Parathyroid adenoma (tissue), 2 donors: ENCODE results near the gene KLHL29.

Experiments
- H2AFZ ChIP-seq: fragments of 300-600 bp; sonication (generic); one replicate; pipeline ENCODE4 v1.7.0; 2017; ENCODE audit warnings: antibody characterized with exemption, mild to moderate bottlenecking
- H3K27ac ChIP-seq: fragments of 300-600 bp; sonication (generic); one replicate; pipeline ENCODE4 v1.7.0; 2017
- H3K27me3 ChIP-seq: fragments of 300-600 bp; sonication (generic); one replicate; pipeline ENCODE4 v1.7.0; 2017; ENCODE audit warnings: low read length; ENCODE audit not compliant: control insufficient read depth, insufficient read depth
- H3K36me3 ChIP-seq: fragments of 300-600 bp; sonication (generic); one replicate; pipeline ENCODE4 v1.7.0; 2017; ENCODE audit warnings: low read length; ENCODE audit not compliant: control insufficient read depth, insufficient read depth
- H3K4me1 ChIP-seq: fragments of 300-600 bp; sonication (generic); one replicate; pipeline ENCODE4 v1.7.0; 2017; ENCODE audit warnings: control low read depth
- H3K4me2 ChIP-seq: fragments of 300-600 bp; sonication (generic); one replicate; pipeline ENCODE4 v1.7.0; 2017; ENCODE audit warnings: low read length
- H3K4me3 ChIP-seq: fragments of 300-600 bp; sonication (generic); one replicate; pipeline ENCODE4 v1.7.0; 2017; ENCODE audit warnings: low read depth, low read length
- H3K79me2 ChIP-seq: fragments of 300-600 bp; sonication (generic); one replicate; pipeline ENCODE4 v1.7.0; 2017; ENCODE audit warnings: control low read depth
- H3K9ac ChIP-seq: fragments of 300-600 bp; sonication (generic); one replicate; pipeline ENCODE4 v1.7.0; 2017; ENCODE audit warnings: mild to moderate bottlenecking
- H3K9me3 ChIP-seq: fragments of 300-600 bp; sonication (generic); one replicate; pipeline ENCODE4 v1.7.0; 2017; ENCODE audit warnings: low read length; ENCODE audit not compliant: control insufficient read depth
- CTCF ChIP-seq: fragments of 300-600 bp; sonication (generic); IDR thresholded peaks from one replicate; pipeline ENCODE4 v1.7.0; 2017; ENCODE audit warnings: antibody characterized with exemption, mild to moderate bottlenecking
- donor health status: primary hyperparathyroidism.

Gene KLHL29

GRCh38 chr2:23599667-23600066, 214.7 kb downstream of the KLHL29 start:
- no peak for TF ChIP-seq CTCF
- Histone ChIP-seq H3K4me1 (peaks cover 5% of the 10 kb centered on the region), H3K36me3 (no peaks in the 10 kb centered on the region), H3K27ac (no peak overlapping the region), H3K79me2 (no peaks in the 10 kb centered on the region), H3K4me3 (no peak overlapping the region), H2AFZ (no peak overlapping the region), H3K4me2 (no peak overlapping the region), H3K27me3 (no peaks in the 10 kb centered on the region), H3K9me3 (no peaks in the 10 kb centered on the region), H3K9ac (no peak overlapping the region)

DNA sequence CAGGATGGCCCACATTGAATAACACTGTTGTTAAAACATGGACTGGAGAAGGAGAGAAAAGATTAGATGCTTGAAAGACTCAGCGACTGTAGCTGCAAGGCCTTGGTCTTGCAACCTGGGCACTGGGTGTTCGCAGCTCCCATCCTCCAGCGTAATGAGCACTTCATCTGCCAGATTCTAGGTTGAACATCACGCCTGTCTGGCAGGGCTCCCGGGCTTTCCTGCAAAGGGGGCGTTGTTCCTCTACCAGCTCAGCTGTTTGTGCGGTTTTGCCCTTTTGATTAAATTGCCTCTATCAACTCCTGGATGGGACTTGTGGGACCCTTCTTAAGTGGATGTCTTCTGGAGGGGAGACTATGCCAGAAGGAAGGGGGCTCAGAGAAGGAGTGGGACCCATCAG, 215.4 kb downstream of the KLHL29 start:
- H3K4me1 ChIP-seq: peaks cover 5% of the 10 kb centered on the region

GRCh38 chr2:23601301-23601965, 216.5 kb downstream of the KLHL29 start:
- no peak for TF ChIP-seq CTCF
- H3K9me3 ChIP-seq: no peaks in the 10 kb centered on the region
- no peaks in the 10 kb centered on the region for H3K79me2 ChIP-seq
- no peak overlapping the region for H3K4me3 ChIP-seq
- no peaks in the 10 kb centered on the region for H3K27me3 ChIP-seq
- H3K9ac ChIP-seq: no peak overlapping the region
- H3K4me1 ChIP-seq: no peaks in the 10 kb centered on the region
- H3K4me2 ChIP-seq: no peak overlapping the region
- no peak overlapping the region for H3K27ac ChIP-seq
- no peaks in the 10 kb centered on the region for H3K36me3 ChIP-seq
- no peak overlapping the region for H2AFZ ChIP-seq

More for the DNA sequence above, 215.4 kb downstream of the KLHL29 start:
- Histone ChIP-seq H3K36me3 (no peaks in the 10 kb centered on the region), H3K27me3 (no peaks in the 10 kb centered on the region), H3K27ac (no peak overlapping the region), H3K9me3 (no peaks in the 10 kb centered on the region), H3K79me2 (no peaks in the 10 kb centered on the region), H3K9ac (no peak overlapping the region), H3K4me3 (no peak overlapping the region), H3K4me2 (no peak overlapping the region), H2AFZ (no peak overlapping the region)
- no peak for TF ChIP-seq CTCF

- Histone ChIP-seq H2AFZ (no peak overlapping the region), H3K9ac (no peak overlapping the region), H3K4me2 (no peak overlapping the region), H3K79me2 (no peaks in the 10 kb centered on the region), H3K36me3 (no peaks in the 10 kb centered on the region), H3K4me1 (no peaks in the 10 kb centered on the region), H3K27ac (no peak overlapping the region), H3K27me3 (no peaks in the 10 kb centered on the region), H3K9me3 (no peaks in the 10 kb centered on the region), H3K4me3 (no peak overlapping the region)
- TF ChIP-seq CTCF: no peak
These were observed 217.1 kb downstream of the KLHL29 start for GRCh38 chr2:23602116-23602515.

- Histone ChIP-seq H3K36me3 (no peaks in the 10 kb centered on the region), H3K27me3 (no peaks in the 10 kb centered on the region), H3K4me3 (no peak overlapping the region), H3K4me2 (no peak overlapping the region), H3K9ac (no peak overlapping the region), H2AFZ (no peak overlapping the region), H3K9me3 (no peaks in the 10 kb centered on the region), H3K4me1 (no peaks in the 10 kb centered on the region), H3K27ac (no peak overlapping the region), H3K79me2 (no peaks in the 10 kb centered on the region)
- no peak for TF ChIP-seq CTCF
These were observed 218.2 kb downstream of the KLHL29 start for GRCh38 chr2:23603156-23603555.
